CD4-positive, alpha-beta memory T cell (primary cell): ENCODE results near the gene WASF1. TPM values are rescaled to one million over a fixed set of nuclear protein-coding genes. Genes with fewer than 3 reads are reported as not detected.
"Not testable (repeated sequence)": the region's sequence is repeated elsewhere in the genome, so short reads cannot be mapped to it uniquely, and the experiment has no call there.

ENCODE experiments used
- CTCF ChIA-PET: fragments of 350-600 bp; sonication (Branson Sonifier 250); formaldehyde crosslinking; loops from one replicate; lab custom pipeline; 2021; ENCODE audit warnings: inconsistent platforms; ENCODE audit not compliant: partially characterized antibody; lab: Charles Lee
- POLR2A ChIA-PET: fragments of 350-600 bp; sonication (Branson Sonifier 250); formaldehyde crosslinking; loops from one replicate; lab custom pipeline; 2021; ENCODE audit not compliant: partially characterized antibody; lab: Charles Lee
- DNase-seq, 5 donors: peaks; one replicate each; pipeline versions ENCODE4 v3.0.0 to v3.0.0-alpha.2; 2020 to 2022; ENCODE audit warnings: mixed read lengths in 1 of 5
- H3K27ac ChIP-seq: one replicate; pipeline ENCODE4 v1.7.0; 2013; ENCODE audit warnings: low read depth, low read length
- H3K27me3 ChIP-seq: 2 replicates; pipeline ENCODE4 v1.7.0; 2013; ENCODE audit warnings: mild to moderate bottlenecking, low read length, moderate library complexity; ENCODE audit not compliant: insufficient read depth
- H3K36me3 ChIP-seq: 2 replicates; pipeline ENCODE4 v1.7.0; 2013; ENCODE audit warnings: mild to moderate bottlenecking, low read length, moderate library complexity; ENCODE audit not compliant: insufficient read depth
- H3K4me1 ChIP-seq: 2 replicates; pipeline ENCODE4 v1.7.0; 2013; ENCODE audit warnings: mild to moderate bottlenecking, low read length, moderate library complexity; ENCODE audit not compliant: insufficient read depth
- H3K4me3 ChIP-seq, 2 donors: one replicate each; pipeline ENCODE4 v1.7.0; 2013; ENCODE audit warnings: low read length in 2 of 2, mild to moderate bottlenecking in 1 of 2
- H3K9me3 ChIP-seq, 2 donors: one replicate each; pipeline ENCODE4 v1.7.0; 2013; ENCODE audit warnings: low read length in 2 of 2, control low read depth in 1 of 2; ENCODE audit not compliant: control insufficient read depth in 1 of 2
- H3K27ac Mint-ChIP-seq, 7 donors: one replicate each; pipeline ENCODE4 v1.8.0; 2020 to 2021; ENCODE audit warnings: mixed read lengths in 7 of 7, mild to moderate bottlenecking in 6 of 7, inconsistent platforms in 3 of 7, moderate library complexity in 3 of 7
- H3K27me3 Mint-ChIP-seq, 2 donors: one replicate each; pipeline ENCODE4 v1.8.0; 2020 to 2021; ENCODE audit warnings: mixed read lengths in 2 of 2
- H3K36me3 Mint-ChIP-seq, 2 donors: one replicate each; pipeline ENCODE4 v1.8.0; 2020 to 2021; ENCODE audit warnings: mixed read lengths in 2 of 2, inconsistent platforms in 1 of 2, mild to moderate bottlenecking in 1 of 2
- H3K4me1 Mint-ChIP-seq, 4 donors: one replicate each; pipeline ENCODE4 v1.8.0; 2020 to 2021; ENCODE audit warnings: mixed read lengths in 4 of 4, mild to moderate bottlenecking in 1 of 4
- H3K4me3 Mint-ChIP-seq, 8 donors: one replicate each; pipeline ENCODE4 v1.8.0; 2020 to 2021; ENCODE audit warnings: mixed read lengths in 8 of 8, mild to moderate bottlenecking in 7 of 8, moderate library complexity in 6 of 8, inconsistent platforms in 3 of 8
- H3K9me3 Mint-ChIP-seq, 8 donors: one replicate each; pipeline ENCODE4 v1.8.0; 2020 to 2021; ENCODE audit warnings: mixed read lengths in 8 of 8, mild to moderate bottlenecking in 5 of 8, inconsistent platforms in 3 of 8, moderate library complexity in 1 of 8
- intact Hi-C: fragments of 100-400 bp; cut with micrococcal nuclease; formaldehyde crosslinking; loops from one replicate; pipeline ENCODE4 v1.15.1; 2023
- polyA plus RNA-seq, 2 donors: library from polyadenylated mRNA; unstranded; fragments of 300-500 nt; fragmentation: Illumina TruSeq; gene quantifications; one replicate each; pipeline ENCODE4 v1.2.3, GENCODE V29; 2021
- total RNA-seq, 2 experiments: library from RNA; stranded (reverse); gene quantifications; one replicate each; pipeline ENCODE4 v1.2.3, GENCODE V29; 2021

WASF1 gene
- total and polyA plus RNA-seq, 4 experiments from 2014 or later, result 0.09 to 0.70 (median 0.26) TPM

GRCh38 chr6:110073474-110073873 lies 106.0 kb downstream of the WASF1 start:
- H3K27me3 Mint-ChIP-seq, result peaks cover 9 to 10% of the 10 kb centered on the region in 2 donors
- DNase-seq, H3K4me1 ChIP-seq, H3K4me3 ChIP-seq, POLR2A ChIA-PET, H3K27me3 ChIP-seq, H3K4me1 Mint-ChIP-seq, H3K36me3 Mint-ChIP-seq, H3K9me3 ChIP-seq, intact Hi-C loops, H3K27ac Mint-ChIP-seq, H3K27ac ChIP-seq, CTCF ChIA-PET, H3K4me3 Mint-ChIP-seq, H3K36me3 ChIP-seq, H3K9me3 Mint-ChIP-seq: not testable (repeated sequence)

GRCh38 chr6:110068592-110068967 lies 110.9 kb downstream of the WASF1 start:
- Histone ChIP-seq H3K27ac (no peak overlapping the region), H3K27me3 (no peaks in the 10 kb centered on the region), H3K4me3 (no peak overlapping the region), H3K9me3 (no peaks in the 10 kb centered on the region), H3K4me1 (no peaks in the 10 kb centered on the region), H3K36me3 (no peaks in the 10 kb centered on the region)
- H3K4me1 Mint-ChIP-seq, result no peaks in the 10 kb centered on the region
- H3K9me3 Mint-ChIP-seq, result peaks cover 0 to 2% (median 0%) of the 10 kb centered on the region in 8 donors
- CTCF ChIA-PET, result no interaction called here
- no peak for DNase-seq
- H3K27ac Mint-ChIP-seq, result no peak overlapping the region
- no peaks in the 10 kb centered on the region for H3K36me3 Mint-ChIP-seq
- intact Hi-C loops, result no loop called here
- no peak overlapping the region for H3K4me3 Mint-ChIP-seq
- POLR2A ChIA-PET, result no interaction called here
- H3K27me3 Mint-ChIP-seq, result peaks cover 12 to 33% of the 10 kb centered on the region in 2 donors

GRCh38 chr6:110067837-110068591 lies 111.5 kb downstream of the WASF1 start:
- no peak overlapping the region for H3K4me3 Mint-ChIP-seq
- H3K9me3 Mint-ChIP-seq, result peaks cover 0 to 2% (median 0%) of the 10 kb centered on the region in 8 donors
- H3K4me1 ChIP-seq, result no peaks in the 10 kb centered on the region
- H3K36me3 Mint-ChIP-seq, result no peaks in the 10 kb centered on the region
- peaks cover 13 to 34% of the 10 kb centered on the region in 2 donors for H3K27me3 Mint-ChIP-seq
- H3K4me1 Mint-ChIP-seq, result no peaks in the 10 kb centered on the region
- H3K27ac Mint-ChIP-seq, result no peak overlapping the region
- H3K27me3 ChIP-seq, result no peaks in the 10 kb centered on the region
- DNase-seq, result no peak
- ChIA-PET POLR2A (no interaction called here), CTCF (no interaction called here)
- H3K9me3 ChIP-seq, result no peaks in the 10 kb centered on the region
- intact Hi-C loops, result no loop called here
- no peaks in the 10 kb centered on the region for H3K36me3 ChIP-seq
- no peak overlapping the region for H3K4me3 ChIP-seq
- no peak overlapping the region for H3K27ac ChIP-seq

GRCh38 chr6:110064744-110065524 lies 114.5 kb downstream of the WASF1 start:
- Mint-ChIP-seq H3K9me3 (no peaks in the 10 kb centered on the region), H3K27ac (no peak overlapping the region), H3K4me3 (no peak overlapping the region), H3K27me3 (peaks cover 25 to 40% of the 10 kb centered on the region in 2 donors), H3K4me1 (no peaks in the 10 kb centered on the region), H3K36me3 (no peaks in the 10 kb centered on the region)
- Histone ChIP-seq H3K27me3 (peaks cover 4% of the 10 kb centered on the region), H3K4me1 (no peaks in the 10 kb centered on the region), H3K4me3 (no peak overlapping the region), H3K9me3 (no peaks in the 10 kb centered on the region), H3K27ac (no peak overlapping the region), H3K36me3 (no peaks in the 10 kb centered on the region)
- CTCF ChIA-PET, result interaction anchor here (0.9 kb wide), 1 partner anchor 26 kb away, joined by 4 read pairs; no protein-coding TSS in a partner anchor
- intact Hi-C loops, result no loop called here
- DNase-seq, result no peak
- POLR2A ChIA-PET, result no interaction called here

- Histone ChIP-seq H3K36me3 (no peaks in the 10 kb centered on the region), H3K27ac (no peak overlapping the region), H3K4me3 (no peak overlapping the region), H3K4me1 (no peaks in the 10 kb centered on the region), H3K27me3 (peaks cover 4% of the 10 kb centered on the region), H3K9me3 (no peaks in the 10 kb centered on the region)
- intact Hi-C loops, result no loop called here
- no peak for DNase-seq
- POLR2A ChIA-PET, result no interaction called here
- H3K9me3 Mint-ChIP-seq, result no peaks in the 10 kb centered on the region
- no peak overlapping the region for H3K4me3 Mint-ChIP-seq
- CTCF ChIA-PET, result no interaction called here
- peaks cover 21 to 38% of the 10 kb centered on the region in 2 donors for H3K27me3 Mint-ChIP-seq
- no peak overlapping the region for H3K27ac Mint-ChIP-seq
- no peaks in the 10 kb centered on the region for H3K4me1 Mint-ChIP-seq
- H3K36me3 Mint-ChIP-seq, result no peaks in the 10 kb centered on the region
Measured at GRCh38 chr6:110063594-110064263, 115.7 kb downstream of the WASF1 start.

- Mint-ChIP-seq H3K4me3 (no peak overlapping the region), H3K27ac (peak overlapping the region in 1 of 7 donors; percentile 32), H3K4me1 (peaks cover 0 to 2% (median 0%) of the 10 kb centered on the region in 4 donors), H3K27me3 (peaks cover 8 to 15% of the 10 kb centered on the region in 2 donors), H3K36me3 (no peaks in the 10 kb centered on the region), H3K9me3 (no peaks in the 10 kb centered on the region)
- POLR2A ChIA-PET, result no interaction called here
- no peak for DNase-seq
- no peaks in the 10 kb centered on the region for H3K27me3 ChIP-seq
- no peaks in the 10 kb centered on the region for H3K4me1 ChIP-seq
- no peaks in the 10 kb centered on the region for H3K9me3 ChIP-seq
- intact Hi-C loops, result no loop called here
- CTCF ChIA-PET, result interaction anchor here (2.8 kb wide), 1 partner anchor 16 kb away, joined by 22 read pairs; no protein-coding TSS in a partner anchor
- H3K4me3 ChIP-seq, result no peak overlapping the region
- no peak overlapping the region for H3K27ac ChIP-seq
- no peaks in the 10 kb centered on the region for H3K36me3 ChIP-seq
Measured at GRCh38 chr6:110055387-110055735, 124.1 kb downstream of the WASF1 start.
